Right renal cortex interstitium (tissue), 3 donors: ENCODE results near the gene LCMT2. TPM values are rescaled to one million over a fixed set of nuclear protein-coding genes. Genes with fewer than 3 reads are reported as not detected.

Experiments used
- DNase-seq, 3 donors: peaks; one replicate each; pipeline ENCODE4 v3.0.0-alpha.2; 2013; ENCODE audit warnings: low read depth in 3 of 3, low spot score in 2 of 3
- polyA plus RNA-seq, 3 donors: library from polyadenylated mRNA; unstranded; fragments of 120-200 nt; gene quantifications; one replicate each; pipeline ENCODE4 v1.2.1, GENCODE V29; 2013; ENCODE audit not compliant: insufficient read length in 3 of 3

The LCMT2 gene
- polyA plus RNA-seq, 3 donors = 13.7 to 15.9 (median 14.7) TPM

GRCh38 chr15:43277231-43277823 lies 53.0 kb downstream of the LCMT2 start:
- DNase-seq = no peak

- no peak for DNase-seq
Measured at GRCh38 chr15:43276563-43277200, 53.7 kb downstream of the LCMT2 start.

- DNase-seq = no peak
Measured at GRCh38 chr15:43275740-43276562, 54.4 kb downstream of the LCMT2 start.

GRCh38 chr15:43274136-43274535 lies 56.2 kb downstream of the LCMT2 start:
- DNase-seq = no peak

Other genes with a start within 250 kb of the LCMT2 start
- gene UBR1, start 224.5 kb downstream of the LCMT2 start, polyA plus RNA-seq = 10 to 100 TPM; 22.6 to 23.8 (median 22.9) TPM
- 10 to 100 TPM; 15.1 to 17.7 (median 16.3) TPM for gene TMEM62, start 197.0 kb downstream of the LCMT2 start, polyA plus RNA-seq
- gene CCNDBP1, start 145.2 kb downstream of the LCMT2 start, polyA plus RNA-seq = 10 to 100 TPM; 55.9 to 61.7 (median 56.7) TPM
- 1 to 10 TPM; 1.3 to 1.8 (median 1.3) TPM for gene EPB42, start 109.6 kb downstream of the LCMT2 start, polyA plus RNA-seq
- gene TGM5, start 63.6 kb downstream of the LCMT2 start, polyA plus RNA-seq = not detected
- not detected for gene TGM7, start 28.3 kb downstream of the LCMT2 start, polyA plus RNA-seq
- 10 to 100 TPM; 25.3 to 29.0 (median 26.1) TPM for gene ZSCAN29, start 40.5 kb upstream of the LCMT2 start, polyA plus RNA-seq
- gene TUBGCP4, start 40.5 kb upstream of the LCMT2 start, polyA plus RNA-seq = 10 to 100 TPM; 22.6 to 24.3 (median 24.3) TPM
- 10 to 100 TPM; 72.8 to 87.3 (median 77.7) TPM for gene TP53BP1, start 162.6 kb upstream of the LCMT2 start, polyA plus RNA-seq
- 1 to 10 TPM; 7.5 to 8.7 (median 8.4) TPM for gene MAP1A, start 187.0 kb upstream of the LCMT2 start, polyA plus RNA-seq